GM18519 (cell line): ENCODE measurements around the gene OLFM1.

Experiments
- ATAC-seq: cut with Tn5 transposase; IDR thresholded peaks from one replicate; pipeline ENCODE4 v1.9.1; 2021; ENCODE audit warnings: mild to moderate bottlenecking, moderate library complexity; ENCODE audit not compliant: unreplicated experiment, low FRiP score

The OLFM1 gene

DNA sequence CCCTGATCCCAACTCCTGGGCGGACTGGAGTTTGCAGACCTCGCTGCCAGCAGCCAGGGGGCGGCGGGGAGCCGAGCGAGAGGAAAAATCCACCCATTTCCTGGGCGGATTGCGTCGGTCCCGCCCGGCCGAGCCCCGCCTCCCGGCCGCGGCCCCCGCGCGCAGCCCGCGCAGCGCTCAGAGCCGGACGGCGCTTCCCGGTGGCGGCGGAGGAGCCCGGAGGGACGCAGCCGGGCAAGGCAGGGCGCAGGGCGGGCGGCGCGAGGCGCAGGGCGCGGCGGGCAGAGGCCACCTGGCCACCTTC lies at the start of gene OLFM1:
TSS of gene OLFM1 (plus strand) at position 180 of the 304 bp plus-strand sequence. CDS start 322 bp downstream, outside the sequence.
- no peak for ATAC-seq

DNA sequence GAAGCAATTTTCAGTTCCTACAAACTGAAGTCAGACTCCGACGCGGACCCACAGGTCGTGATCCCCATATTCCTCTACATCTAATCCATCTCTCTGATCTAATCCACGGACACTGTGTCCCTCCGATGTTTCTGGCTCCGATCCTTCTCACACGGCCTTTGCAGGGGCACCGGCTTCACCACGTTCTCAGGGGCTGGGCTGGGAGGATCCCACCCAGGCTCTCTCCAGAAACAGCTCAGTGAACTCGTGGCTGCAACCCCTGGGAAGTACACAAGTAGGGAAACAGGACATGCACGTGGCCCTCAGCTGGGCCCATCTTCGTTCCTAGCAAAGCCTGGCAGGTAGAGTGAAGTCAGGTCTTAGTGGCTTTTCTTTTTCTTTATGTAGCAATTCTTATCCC lies 49.1 kb upstream of the OLFM1 start:
- no peak for ATAC-seq

DNA sequence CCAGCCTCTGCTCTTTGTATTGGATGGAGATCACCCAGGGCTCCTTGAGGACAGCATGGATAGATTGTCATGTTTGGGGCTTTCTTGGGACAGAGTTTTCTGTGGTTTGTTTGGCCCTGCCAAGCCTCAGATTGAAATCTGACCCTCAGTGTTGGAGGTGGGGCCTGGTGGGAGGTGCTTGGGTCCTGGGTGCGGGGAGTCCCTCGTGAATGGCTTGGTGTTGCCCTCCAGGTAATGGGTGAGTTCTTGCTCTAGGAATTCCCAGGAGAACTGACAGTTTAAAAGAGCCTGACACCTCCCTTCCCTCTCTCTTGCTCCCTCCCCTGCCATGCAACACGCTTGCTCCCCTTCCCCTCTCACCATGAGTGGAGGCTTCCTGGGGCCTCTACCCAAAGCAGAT lies 48.6 kb upstream of the OLFM1 start:
- no peak for ATAC-seq

DNA sequence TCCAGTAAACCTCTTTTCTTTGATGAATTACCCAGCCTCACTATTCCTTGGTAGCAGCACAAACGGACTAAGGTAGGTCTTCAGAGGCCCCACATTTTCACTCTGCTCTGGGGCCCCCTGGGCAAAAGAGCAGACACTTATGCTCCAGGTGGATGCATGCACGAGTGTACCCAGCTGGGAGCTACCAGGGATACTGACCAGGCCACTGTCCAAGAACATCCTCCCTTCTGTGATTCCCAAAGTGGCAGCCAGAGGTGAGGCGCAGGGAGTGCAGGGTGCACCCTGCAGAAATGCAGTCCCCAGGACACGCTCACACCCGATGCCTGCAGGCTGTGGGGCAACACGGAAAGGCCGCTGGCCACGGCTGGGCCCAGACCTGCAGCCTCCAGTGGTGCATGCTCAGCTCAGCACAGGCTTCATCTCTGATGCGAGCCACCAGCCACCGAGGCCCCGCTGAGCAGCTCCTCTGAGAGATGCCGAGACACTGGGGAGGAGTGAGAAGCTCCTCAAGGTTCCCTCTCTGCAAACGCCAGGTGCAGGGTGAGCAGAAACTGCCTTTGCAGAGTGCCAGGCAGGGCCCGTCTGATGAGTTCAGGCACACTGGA lies 48.1 kb upstream of the OLFM1 start:
- ATAC-seq: no peak

DNA sequence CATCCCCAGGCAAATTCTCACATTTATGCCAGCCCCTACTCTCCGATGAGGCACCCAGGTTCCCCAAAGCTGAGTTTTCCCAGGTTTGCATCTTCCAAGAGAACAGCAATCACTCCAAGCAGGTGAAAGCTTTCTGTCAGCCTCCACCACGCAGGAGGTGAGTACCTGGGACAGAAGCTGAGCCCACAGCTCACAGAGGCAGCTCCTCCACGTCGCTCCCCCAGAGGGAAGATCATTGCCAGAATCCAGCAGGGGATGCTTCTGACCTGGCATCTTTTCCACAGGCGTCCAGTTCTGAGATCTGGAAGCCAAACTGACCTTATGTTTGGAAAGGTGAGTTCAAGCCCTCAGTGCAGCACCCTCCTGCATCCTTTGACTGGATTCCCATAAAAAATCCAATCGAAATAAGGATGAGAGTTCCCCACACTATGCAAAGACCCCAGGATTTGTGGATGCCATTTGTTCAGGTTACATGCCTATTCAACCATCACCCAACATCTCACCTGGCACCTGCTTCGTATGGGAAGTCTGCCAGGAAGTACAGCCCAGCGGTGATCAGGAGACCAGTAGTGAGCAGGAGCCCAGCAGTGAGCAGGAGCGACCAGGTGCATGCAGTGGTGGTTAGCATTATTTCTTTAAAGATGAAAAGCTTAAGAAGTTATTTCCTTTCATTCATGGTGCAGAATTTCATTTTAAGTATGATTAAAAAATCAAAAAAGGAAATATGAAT lies 47.4 kb upstream of the OLFM1 start:
- ATAC-seq: no peak

DNA sequence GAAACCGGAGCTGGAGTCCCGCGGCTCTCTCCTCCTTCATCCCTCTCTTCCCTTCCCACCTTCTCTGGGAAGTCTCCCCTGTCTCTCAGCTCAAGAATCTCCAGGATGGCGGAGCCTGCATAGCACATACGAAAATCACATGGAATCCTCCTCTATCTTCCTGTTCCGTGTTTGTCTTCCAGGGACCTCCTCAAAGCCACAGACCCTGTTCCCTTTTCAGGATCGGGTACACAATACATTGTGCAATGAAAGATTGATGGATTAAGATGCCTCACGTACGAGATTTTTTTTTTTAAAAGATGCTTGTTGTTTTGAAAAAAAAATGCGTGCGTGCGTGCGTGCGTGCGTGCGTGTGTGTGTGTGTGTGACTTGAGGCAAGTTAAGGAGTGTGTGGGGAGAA lies 46.6 kb upstream of the OLFM1 start:
- ATAC-seq: no peak

DNA sequence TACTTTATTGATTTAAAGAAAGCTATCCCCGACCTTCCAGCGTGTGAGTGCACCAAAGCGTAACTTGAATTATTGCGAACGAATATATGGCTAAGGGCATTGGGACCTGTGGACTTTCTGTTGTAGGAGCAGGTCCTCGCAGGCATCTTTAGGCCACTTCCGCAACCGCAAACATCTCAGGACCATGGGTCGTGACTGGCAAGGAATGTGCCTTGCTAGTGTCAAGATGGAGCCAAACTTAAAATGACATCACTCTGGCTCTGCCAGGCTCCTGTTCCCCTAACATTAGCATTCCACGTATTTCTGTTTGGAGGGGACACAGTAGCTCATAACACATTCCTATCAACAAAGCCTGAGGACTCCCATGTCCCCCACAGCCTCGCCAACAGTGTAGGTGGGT lies 44.1 kb upstream of the OLFM1 start:
- no peak for ATAC-seq

DNA sequence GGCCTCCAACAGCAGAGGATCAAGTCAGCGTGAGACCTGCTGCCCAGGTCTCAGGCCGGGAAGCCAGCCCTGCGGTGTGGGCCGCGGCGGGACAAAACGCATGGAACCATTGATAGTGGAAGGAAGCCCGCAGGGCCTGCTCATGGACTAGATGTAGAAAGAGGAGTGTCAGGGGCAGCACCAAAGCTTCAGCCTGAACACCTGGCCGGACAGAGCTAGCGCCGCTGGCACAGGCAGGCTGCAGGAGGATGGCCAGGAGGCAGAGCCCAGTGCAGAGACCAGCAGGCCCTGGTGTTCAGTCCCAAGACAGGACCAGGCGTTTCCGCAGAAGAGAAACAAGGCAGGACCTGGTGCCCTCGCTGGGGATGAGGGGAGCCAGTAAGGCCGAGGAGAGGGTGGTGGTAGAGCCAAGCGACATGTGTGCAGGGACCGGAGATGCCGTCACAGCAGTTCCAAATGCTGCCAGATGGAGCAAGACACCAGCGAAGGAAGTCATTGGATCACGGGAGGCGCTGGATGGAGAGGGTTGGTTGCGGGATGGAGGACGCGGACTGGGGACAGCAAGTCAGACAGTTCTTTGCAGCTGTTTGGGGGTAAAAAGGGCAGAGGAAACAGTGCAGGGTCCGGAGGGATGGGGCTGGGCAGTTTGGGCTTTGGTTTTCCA lies 42.1 kb upstream of the OLFM1 start:
- ATAC-seq: no peak

DNA sequence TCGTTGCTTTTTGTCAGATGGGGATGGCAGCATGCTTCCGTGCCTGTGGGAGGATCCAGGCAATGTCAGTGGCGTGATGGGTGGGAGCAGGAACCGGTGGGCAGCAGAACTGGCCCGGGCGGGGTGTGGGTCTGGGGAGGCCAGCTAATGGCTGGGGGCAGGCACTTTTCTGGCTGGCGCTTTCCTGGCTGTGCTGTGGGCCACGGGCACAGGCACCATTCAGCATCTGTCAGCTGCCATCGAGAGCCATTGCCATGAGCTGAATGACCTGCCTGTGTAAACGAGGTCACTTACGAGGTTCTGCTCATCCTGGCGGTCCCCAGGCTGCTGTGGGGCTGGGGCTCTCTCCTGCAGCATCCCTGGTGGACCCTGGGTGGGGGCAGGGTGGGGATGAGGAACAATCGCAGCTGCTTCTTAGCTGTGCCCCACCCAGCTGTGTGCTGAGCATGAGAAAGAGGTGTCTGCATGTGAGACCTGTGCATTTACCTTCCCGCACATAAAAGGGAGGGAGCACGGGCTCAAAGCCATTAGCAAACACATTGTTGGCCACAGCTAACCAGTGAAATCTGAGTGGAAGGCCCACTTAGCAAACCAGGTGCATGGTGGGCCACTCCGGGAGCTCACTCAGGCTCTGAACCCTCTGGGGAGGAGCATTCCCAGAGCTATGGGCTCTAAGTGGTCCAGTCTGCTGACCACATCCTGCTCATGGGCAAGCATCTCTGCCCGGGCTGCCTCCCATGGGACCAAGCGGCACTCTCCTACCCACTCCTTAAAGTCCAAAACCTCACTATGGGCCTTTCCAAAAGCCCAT lies 41.3 kb upstream of the OLFM1 start:
- ATAC-seq: no peak

DNA sequence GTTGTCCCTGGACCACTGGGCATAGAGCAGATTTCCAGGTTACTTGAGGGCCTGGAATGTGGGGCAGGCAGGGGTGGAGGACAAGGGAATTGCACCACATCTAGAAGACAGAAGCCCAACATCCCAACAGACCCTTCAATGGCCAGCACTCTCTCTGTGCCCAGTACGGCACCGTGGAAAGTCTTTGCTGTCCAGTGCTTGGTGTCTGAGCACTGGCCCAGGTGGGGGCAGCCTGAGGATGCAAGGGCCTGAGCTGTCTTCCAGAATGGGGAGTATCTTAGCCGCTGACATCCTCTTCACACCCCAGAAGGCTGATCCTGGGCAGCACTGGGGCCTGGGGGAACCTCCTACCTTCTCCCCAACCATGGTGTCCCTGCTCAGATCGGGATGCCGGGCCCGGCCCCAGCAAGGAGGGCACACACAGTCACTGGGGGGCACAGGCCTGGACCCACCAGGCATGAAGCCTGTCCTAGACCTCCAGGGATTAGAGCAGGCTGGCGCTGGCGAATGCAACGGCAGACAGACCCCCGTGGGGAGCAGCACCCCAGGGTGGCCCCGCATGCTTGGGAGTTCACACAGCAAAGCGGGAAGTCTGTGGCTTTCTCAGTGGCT lies 40.6 kb upstream of the OLFM1 start:
- no peak for ATAC-seq

DNA sequence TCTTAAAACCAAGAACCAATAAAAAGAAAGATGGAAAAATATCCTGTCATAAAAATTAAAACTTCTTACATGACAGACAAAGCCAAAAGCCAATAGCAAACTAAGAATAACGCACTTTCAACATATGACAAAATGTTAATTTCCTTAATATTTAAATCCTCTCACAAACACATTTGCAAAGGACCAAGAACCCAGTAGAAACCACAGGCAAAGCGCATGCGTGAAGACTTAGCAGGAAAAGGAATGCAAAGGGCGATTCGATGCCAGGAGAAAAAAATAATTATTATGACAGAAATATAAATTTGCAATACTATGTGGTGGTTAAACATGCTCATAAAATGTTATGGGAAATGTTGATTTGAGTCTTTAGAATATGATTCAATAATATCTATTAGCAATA lies 39.9 kb upstream of the OLFM1 start:
- no peak for ATAC-seq

DNA sequence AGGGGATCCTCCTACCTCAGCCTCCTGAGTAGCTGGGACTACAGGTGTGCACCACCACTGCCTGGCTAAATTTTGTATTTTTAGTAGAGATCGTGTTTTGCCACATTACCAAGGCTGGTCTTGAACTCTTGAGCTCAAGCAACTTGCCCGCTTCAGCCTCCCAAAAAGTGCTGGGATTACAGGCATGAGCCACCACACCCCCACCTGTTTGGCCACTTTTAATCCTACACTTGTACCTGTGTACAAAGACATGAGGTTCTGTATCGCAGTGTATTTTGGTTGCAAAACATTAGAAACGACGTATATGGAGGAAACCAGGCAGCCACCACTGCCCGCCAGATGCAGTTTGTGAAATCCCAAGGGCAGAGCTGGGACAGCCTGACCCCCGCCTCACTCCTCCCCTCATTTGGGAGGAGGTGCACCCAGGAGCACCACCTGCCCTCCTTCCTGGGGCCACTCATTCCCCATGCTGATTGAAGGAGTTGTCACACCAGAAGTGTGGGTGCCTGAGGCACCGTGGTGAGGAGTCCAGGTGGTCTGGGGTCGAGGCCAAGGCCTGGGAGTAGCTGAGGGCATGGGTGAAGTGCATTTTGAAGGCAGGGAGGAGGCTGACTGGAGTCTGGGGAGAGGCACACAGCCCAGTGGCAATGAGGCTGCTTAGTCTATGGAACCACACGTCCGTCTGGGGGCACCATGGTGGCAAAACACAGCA lies 39.3 kb upstream of the OLFM1 start:
- no peak for ATAC-seq

DNA sequence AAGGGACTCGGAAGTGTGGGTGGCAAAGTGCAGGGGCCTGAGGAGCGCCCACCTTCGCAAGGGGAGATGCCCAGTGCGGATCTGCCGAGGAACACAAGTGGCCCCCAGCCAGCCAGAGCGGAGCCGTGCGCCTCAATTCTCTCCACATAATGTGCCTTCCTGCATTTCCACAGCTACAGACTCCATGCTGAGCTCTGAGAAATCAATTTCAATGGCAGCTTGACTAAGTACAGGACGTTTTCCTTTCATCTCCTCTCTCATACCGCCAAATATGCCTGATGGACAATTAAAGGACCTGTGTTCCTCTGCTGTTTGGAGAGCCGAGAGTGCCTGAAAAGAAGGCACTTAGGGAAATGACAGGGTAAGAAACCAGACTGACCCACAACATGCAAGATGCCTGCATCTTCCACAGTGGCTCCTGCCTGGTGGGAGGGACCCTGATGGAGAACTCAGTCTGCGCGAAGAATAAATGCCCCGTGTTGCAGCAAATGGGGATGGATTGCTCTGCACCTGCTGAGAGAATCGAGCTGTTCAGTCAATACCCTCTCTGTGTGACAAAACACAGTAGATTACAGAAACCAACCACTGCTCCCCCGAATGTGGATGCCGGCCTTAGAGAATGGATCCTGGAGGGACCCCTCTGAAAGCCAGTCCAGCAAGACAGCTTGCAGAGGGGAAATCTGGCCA lies 38.6 kb upstream of the OLFM1 start:
- ATAC-seq: no peak

DNA sequence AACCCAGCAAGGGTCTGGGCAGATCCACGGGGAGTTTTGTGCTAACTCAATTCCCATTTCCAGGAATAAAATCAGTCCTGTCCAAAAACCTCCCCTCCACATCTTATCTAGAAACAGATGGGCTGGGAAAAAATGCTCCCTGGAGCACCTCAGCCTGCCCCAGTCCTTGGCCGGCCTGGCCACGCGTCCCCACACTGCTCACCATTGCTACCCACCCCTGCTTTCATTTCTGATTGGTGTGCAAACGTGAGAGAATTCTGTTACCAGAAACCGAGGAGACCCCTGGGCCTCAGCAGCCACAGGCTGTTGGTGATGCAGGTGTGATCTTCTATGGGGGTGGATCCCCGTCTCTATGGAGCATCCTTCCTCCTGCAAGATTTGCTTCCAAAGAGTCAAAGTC lies 38.0 kb upstream of the OLFM1 start:
- no peak for ATAC-seq

DNA sequence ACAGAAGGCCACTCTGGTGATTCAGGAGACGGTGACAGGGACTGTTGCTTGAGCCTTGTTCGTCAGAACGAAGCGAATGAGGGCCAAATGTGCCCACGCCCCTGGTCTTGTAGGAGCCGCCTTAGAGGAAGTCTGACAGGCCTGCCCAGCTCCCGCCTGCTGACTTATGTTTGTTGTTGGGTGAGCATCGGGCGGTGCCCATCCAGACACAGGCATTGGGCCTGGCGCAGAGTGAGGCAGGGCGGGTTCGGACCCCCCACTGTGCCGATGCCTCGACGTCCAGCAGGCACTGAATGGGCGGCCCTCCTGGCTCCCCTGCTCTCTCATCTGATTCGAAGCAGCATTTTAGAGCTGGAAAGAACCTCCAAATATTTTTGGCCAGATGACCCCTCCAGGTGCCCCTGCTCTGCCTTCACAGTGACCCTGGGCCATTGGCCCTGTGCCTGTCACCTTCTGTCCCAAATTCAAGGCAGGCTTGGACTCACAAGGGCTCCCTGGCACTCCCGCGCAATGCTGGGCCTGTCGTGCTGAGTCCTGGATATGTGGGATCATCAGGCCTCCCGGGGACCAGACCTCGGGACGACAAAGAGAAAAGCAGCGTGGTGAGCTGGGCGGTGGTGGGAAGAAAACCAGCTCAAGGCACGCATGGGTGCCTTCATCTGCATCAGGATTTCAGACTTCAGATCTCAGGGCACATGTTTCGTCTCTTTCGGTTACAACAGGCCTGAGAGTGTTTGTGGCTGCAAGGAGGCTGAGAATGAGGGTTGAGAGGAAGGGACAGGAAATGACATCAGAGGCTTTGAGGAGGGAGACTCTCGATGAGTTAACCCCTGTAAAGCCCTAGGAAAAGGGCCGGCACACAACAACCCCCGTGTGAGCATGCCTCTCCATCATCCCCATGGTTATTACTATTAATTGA lies 37.1 kb upstream of the OLFM1 start:
- ATAC-seq: no peak

DNA sequence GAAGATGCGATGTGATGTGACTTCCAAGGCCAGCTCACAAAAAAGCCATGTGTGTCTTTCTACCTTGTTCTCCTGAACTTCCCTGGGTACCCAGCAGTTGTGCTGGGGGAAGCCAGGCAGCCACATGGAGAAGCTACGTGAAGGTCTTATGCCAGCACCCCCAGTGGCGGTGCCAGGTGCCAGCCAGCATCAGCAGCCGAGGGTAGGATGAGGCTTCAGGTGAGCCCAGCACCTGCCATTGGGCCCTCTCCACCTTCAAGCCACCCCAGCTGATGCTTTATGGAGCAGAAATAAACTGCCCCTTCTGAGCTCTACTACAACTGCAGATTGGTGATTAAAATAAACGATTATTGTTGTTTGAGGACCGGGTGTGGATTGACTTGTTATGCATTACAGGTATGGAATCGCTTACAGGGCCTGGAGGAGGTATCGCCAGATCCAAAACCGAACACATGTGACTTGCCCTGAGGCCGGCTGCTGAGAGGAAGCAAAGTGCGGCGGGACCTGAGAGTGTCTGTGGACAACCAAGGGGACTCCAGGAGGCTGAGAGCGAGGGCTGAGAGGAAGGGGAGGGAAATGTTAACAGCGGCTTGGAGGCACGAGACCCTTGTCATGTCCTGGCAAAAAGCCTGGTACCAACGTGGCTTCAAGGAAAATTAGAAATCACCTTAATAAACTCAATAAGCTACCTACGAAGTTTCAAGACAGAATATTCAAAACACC lies 36.0 kb upstream of the OLFM1 start:
- no peak for ATAC-seq

DNA sequence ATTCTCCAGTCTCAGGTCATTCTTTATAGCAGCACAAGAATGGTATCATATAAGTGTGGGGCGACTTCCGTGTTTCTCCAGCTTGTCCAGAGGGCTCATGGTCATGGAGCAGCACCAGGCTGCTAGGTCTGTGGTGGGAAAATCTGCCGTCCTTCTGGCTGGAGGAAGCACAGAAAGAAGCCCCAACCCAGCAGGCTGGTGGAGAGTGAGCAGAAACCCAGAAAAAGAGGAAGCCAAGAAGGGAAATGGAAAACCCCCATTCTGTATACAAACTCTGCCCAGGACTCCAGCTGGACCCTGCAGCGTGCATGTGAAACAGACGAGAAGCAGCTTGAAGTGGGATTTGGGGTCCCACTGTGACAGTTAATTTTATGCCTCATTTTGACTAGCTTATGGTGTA lies 34.3 kb upstream of the OLFM1 start:
- no peak for ATAC-seq

DNA sequence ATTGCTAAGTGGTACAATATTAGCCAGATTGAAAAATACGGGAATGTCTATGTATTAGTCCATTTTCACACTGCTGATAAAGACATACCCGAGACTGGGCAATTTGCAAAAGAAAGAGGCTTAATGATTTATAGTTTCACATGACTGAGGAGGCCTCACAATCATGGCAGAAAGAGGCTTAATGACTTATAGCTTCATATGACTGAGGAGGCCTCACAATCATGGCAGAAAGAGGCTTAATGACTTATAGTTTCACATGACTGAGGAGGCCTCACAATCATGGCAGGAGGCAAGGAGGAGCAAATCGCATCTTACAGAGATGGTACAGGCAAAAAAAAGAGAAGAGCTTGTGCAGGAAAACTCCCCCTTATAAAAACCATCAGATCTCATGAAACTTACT lies 32.3 kb upstream of the OLFM1 start:
- no peak for ATAC-seq
